ENCODE measurements around the gene ZHX3. TPM values are rescaled to one million over a fixed set of nuclear protein-coding genes. Genes with fewer than 3 reads are reported as not detected.

Gene ZHX3
- total and polyA plus RNA-seq, 5 experiments from 2014 or later, result 3.3 to 14.4 (median 10.4) TPM

- POLR2A ChIA-PET, result no interaction called here
These were observed 32.4 kb upstream of the ZHX3 start for GRCh38 chr20:41349943-41350342.

DNA sequence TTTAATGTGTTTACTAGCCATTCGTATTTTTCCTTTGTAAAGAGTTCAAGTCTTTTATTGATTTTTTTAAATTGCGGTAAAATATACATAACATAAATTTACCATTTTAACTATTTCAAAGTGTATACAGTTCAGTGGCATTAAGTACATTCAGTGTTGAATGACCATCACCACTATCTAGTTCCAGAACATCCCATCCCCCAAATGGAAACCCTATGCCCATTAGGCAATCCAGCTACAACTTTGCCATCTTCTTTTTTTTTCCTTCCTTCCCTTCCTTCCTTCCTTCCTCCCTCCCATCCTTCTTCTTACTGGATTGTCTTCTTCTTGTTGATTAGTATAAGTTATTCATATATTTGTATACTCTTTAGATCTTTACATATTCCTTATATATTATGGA is 31.7 kb upstream of the ZHX3 start:
- Mint-ChIP-seq H3K36me3 (no peaks in the 10 kb centered on the region), H3K4me1 (peaks cover 0 to 2% (median 0%) of the 10 kb centered on the region in 4 donors), H3K27ac (no peak overlapping the region), H3K9me3 (no peaks in the 10 kb centered on the region), H3K4me3 (no peak overlapping the region), H3K27me3 (peaks cover 0 to 2% (median 0%) of the 10 kb centered on the region in 5 donors)
- DNase-seq (no peak), ATAC-seq (no peak)
- POLR2A ChIA-PET, result no interaction called here

More at GRCh38 chr20:41349943-41350342, 32.4 kb upstream of the ZHX3 start:
- DNase-seq, result no peak
- Mint-ChIP-seq H3K27me3 (peaks cover 0 to 2% (median 0%) of the 10 kb centered on the region in 5 donors), H3K4me1 (peaks cover 0 to 2% (median 0%) of the 10 kb centered on the region in 4 donors), H3K4me3 (no peak overlapping the region), H3K36me3 (no peaks in the 10 kb centered on the region), H3K27ac (no peak overlapping the region), H3K9me3 (no peaks in the 10 kb centered on the region)
- ATAC-seq, result no peak

- Mint-ChIP-seq H3K4me3 (no peak overlapping the region), H3K27me3 (peaks cover 0 to 2% (median 0%) of the 10 kb centered on the region in 5 donors), H3K9me3 (no peaks in the 10 kb centered on the region), H3K27ac (peak overlapping the region in 2 of 10 donors; percentile 13 to 46), H3K36me3 (no peaks in the 10 kb centered on the region), H3K4me1 (no peaks in the 10 kb centered on the region)
- ATAC-seq, result no peak
- peak in 1 of 10 donors; percentile 49 for DNase-seq
- POLR2A ChIA-PET, result no interaction called here
These were observed 31.1 kb upstream of the ZHX3 start for GRCh38 chr20:41348430-41349172.

DNA sequence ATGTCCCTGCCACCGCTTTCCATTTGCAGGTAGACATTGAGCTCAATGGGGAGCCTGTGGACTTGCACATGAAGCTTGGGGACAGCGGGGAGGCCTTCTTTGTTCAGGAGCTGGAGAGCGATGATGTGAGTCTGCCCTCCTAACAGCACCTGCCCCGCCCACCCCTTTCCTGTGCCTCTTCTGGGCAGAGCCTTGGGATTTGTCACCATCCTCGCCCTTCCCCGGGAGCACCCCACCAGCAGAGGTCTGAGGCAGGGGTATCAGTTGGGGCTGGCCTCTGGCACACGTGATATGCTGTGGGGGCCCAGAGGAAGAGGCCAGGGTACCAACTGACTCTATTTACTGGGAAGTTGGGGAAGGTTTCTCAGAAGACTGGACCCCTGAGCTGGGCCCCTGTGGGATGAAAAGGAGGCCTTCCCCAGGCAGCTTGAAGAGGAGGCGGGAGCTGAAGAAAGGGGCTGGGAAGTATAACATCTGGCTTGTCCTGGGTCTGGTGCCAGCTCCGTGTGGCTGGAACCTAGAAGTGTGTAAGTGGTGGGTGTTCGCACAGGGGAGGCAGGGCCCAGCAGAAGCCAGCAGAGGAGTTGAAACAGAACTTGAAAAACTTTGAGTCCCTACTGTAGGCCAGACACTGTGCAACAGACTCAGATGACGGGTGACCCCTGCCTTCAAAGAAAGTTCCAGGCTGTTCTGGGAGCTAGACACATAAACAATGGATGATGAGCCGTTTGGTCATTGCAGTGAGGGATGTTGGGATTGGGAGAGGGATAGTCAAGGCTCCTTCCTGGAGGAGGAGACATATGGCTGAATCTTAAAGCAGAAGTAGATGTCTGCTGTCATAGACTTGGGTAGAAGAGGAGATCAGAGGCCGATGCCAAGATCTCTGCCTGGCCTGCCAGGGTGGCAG is 30.2 kb upstream of the ZHX3 start:
- peak overlapping the region in 1 of 10 donors; percentile 78 for H3K27ac Mint-ChIP-seq

DNA sequence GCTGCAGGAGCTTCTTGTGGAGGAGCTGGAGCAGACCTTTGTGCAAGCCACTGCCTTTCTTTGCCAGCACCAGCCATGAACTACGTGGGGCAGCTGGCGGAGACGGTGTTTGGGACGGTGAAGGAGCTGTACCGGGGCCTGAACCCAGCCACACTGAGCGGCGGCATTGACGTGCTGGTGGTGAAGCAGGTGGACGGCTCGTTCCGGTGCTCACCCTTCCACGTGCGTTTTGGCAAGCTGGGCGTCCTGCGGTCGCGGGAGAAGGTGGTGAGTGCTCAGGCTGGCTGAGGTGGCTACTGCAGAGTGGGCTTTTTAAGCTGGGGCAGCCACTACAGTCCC is 28.2 kb upstream of the ZHX3 start:
- POLR2A ChIA-PET, result no interaction called here
- peak in 1 of 10 donors; percentile 11 for DNase-seq
- Mint-ChIP-seq H3K4me3 (no peak overlapping the region), H3K27me3 (peaks cover 0 to 2% (median 0%) of the 10 kb centered on the region in 5 donors), H3K27ac (peak overlapping the region in 1 of 10 donors; percentile 15), H3K9me3 (no peaks in the 10 kb centered on the region), H3K36me3 (no peaks in the 10 kb centered on the region), H3K4me1 (peaks cover 0 to 2% (median 0%) of the 10 kb centered on the region in 4 donors)
- ATAC-seq, result no peak

More for the DNA sequence above, 30.2 kb upstream of the ZHX3 start:
- POLR2A ChIA-PET, result no interaction called here
- H3K9me3 Mint-ChIP-seq, result no peaks in the 10 kb centered on the region
- H3K4me1 Mint-ChIP-seq, result no peaks in the 10 kb centered on the region
- H3K36me3 Mint-ChIP-seq, result no peaks in the 10 kb centered on the region
- peak in 1 of 10 donors; percentile 4 for DNase-seq
- H3K4me3 Mint-ChIP-seq, result no peak overlapping the region
- no peak for ATAC-seq
- peaks cover 0 to 2% (median 0%) of the 10 kb centered on the region in 5 donors for H3K27me3 Mint-ChIP-seq

- peaks cover 0 to 2% (median 0%) of the 10 kb centered on the region in 5 donors for H3K27me3 Mint-ChIP-seq
- H3K4me1 Mint-ChIP-seq, result peaks cover 3 to 5% (median 4%) of the 10 kb centered on the region in 4 donors
- H3K4me3 Mint-ChIP-seq, result peak overlapping the region in 1 of 10 donors; percentile 36
- H3K36me3 Mint-ChIP-seq, result no peaks in the 10 kb centered on the region
- no peaks in the 10 kb centered on the region for H3K9me3 Mint-ChIP-seq
- POLR2A ChIA-PET, result no interaction called here
- ATAC-seq, result no peak
- H3K27ac Mint-ChIP-seq, result no peak overlapping the region
- DNase-seq, result peak in 1 of 10 donors; percentile 49
These were observed 27.6 kb upstream of the ZHX3 start for GRCh38 chr20:41344938-41345728.

DNA sequence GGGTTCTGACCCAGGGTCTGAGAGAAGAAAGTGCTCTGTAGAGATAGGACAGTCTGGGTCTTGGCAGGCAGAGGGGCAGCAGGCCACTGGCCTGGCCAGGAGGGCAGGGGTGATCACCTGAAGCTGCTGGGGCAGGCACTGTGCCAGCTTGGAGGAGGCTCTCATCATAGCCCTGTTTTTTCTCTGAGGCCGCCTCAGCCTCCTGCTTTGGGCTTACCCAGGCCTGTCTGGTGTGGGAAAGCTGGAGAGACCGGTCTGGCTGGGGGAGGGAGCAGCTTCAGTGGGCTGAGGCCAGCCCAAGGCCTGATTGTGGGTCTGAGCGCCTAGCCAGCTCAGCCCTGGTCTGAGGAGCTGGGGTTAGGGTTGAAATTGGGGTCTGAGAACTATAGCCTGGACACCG is 26.9 kb upstream of the ZHX3 start:
- Mint-ChIP-seq H3K36me3 (no peaks in the 10 kb centered on the region), H3K4me1 (peaks cover 9 to 12% (median 10%) of the 10 kb centered on the region in 4 donors), H3K27ac (peak overlapping the region in 1 of 10 donors; percentile 27), H3K4me3 (no peak overlapping the region), H3K9me3 (no peaks in the 10 kb centered on the region), H3K27me3 (peaks cover 0 to 5% (median 3%) of the 10 kb centered on the region in 5 donors)
- DNase-seq (peak in 1 of 10 donors; percentile 27), ATAC-seq (no peak)
- POLR2A ChIA-PET, result no interaction called here

DNA sequence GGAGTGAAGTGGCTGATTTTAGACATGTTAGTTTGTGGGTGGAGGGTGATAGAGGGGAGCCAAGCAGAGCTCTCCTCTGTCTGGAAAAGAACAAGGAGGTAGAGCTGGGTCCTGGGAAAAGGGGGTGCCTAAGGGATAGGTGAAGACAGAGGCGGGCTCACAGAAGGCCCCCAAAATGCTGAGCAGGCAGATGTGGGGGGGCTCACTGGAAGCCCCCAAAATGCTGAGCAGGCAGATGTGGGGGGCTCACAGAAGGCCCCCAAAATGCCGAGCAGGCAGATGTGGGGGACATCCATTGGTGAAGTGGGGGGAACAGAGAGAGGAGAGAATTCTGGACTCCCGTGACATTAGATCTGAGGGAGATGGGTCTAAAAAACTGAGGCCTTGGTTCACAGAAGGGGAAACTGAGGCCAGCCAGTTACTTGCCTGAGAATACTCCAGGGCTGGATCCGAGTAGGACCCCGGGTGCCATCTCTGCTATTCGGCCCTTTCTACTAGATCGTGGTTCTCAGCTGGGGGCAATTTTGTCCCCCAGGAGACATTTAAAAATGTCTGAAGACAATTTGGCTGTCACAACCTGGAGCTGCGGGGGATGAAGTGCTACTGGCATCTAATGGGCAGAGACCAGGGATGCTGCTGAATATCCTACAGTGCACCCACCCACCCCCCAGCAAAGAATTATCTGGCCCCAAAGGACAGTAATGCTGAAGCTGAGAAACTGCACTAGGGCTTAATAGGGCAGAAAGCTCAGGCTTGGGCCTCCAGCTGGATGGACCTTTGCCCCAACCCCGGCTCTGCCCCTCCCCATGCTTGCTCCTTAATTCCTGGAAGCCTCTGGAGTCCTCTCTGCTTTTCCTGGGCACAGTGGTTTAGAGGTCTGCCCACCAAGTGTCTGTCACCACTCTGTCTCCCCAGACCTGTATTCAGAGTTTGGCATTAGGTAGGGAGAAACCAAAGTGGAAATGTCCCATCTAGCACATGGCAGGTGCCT is 25.2 kb upstream of the ZHX3 start:
- H3K27ac Mint-ChIP-seq, result no peak overlapping the region

GRCh38 chr20:41340327-41341055 is 23.0 kb upstream of the ZHX3 start, which contains the start of gene LPIN3:
Gene LPIN3, plus strand, starts transcription at chr20:41340821. Its CDS starts 4,983 bp downstream, at chr20:41345804.
- DNase-seq (peak in 8 of 10 donors; percentile 6 to 67 (median 36)), ATAC-seq (peak; percentile 59 to 74)
- peak within 1 kb of the TSS; percentile 73 to 86 (median 82) for H3K4me3 Mint-ChIP-seq
- H3K9me3 Mint-ChIP-seq, result no peaks in the 10 kb centered on the region
- peak within 1 kb of the TSS in 8 of 10 donors; percentile 48 to 89 (median 72) for H3K27ac Mint-ChIP-seq
- H3K4me1 Mint-ChIP-seq, result peaks cover 10 to 12% (median 10%) of the 10 kb centered on the region in 4 donors
- H3K36me3 Mint-ChIP-seq, result no peaks in the 10 kb centered on the region
- peaks cover under 1 to 13% (median 8%) of the 10 kb centered on the region in 5 donors for H3K27me3 Mint-ChIP-seq
- POLR2A ChIA-PET, result interaction anchor here (0.7 to 1.2 kb wide), 3 partner anchors 106 to 205 kb away, joined by 3 to 4 read pairs (median 3); no protein-coding TSS in a partner anchor

More for the DNA sequence above, 25.2 kb upstream of the ZHX3 start:
- ATAC-seq (no peak), DNase-seq (peak in 1 of 10 donors; percentile 52)
- H3K4me3 Mint-ChIP-seq, result no peak overlapping the region
- peaks cover 0 to 10% (median 8%) of the 10 kb centered on the region in 5 donors for H3K27me3 Mint-ChIP-seq
- peaks cover 10 to 12% (median 10%) of the 10 kb centered on the region in 4 donors for H3K4me1 Mint-ChIP-seq
- H3K36me3 Mint-ChIP-seq, result no peaks in the 10 kb centered on the region
- H3K9me3 Mint-ChIP-seq, result no peaks in the 10 kb centered on the region
- POLR2A ChIA-PET, result no interaction called here

- Mint-ChIP-seq H3K27ac (peak overlapping the region in 8 of 10 donors; percentile 48 to 89 (median 72)), H3K36me3 (no peaks in the 10 kb centered on the region), H3K9me3 (no peaks in the 10 kb centered on the region), H3K4me1 (peaks cover 10 to 12% (median 10%) of the 10 kb centered on the region in 4 donors), H3K27me3 (peaks cover 4 to 13% (median 8%) of the 10 kb centered on the region in 5 donors), H3K4me3 (peak overlapping the region; percentile 73 to 86 (median 82))
- ATAC-seq (peak; percentile 97), DNase-seq (peak; percentile 73 to 90 (median 84))
- POLR2A ChIA-PET, result interaction anchor here (1.1 to 1.2 kb wide), 2 partner anchors 167 to 204 kb away, joined by 3 to 4 read pairs; no protein-coding TSS in a partner anchor
These were observed 22.4 kb upstream of the ZHX3 start for GRCh38 chr20:41339957-41340326.
